Nephron (organoid): Measurements from ENCODE around the gene DGCR6L.
"Not testable (repeated sequence)": the region's sequence is repeated elsewhere in the genome, so short reads cannot be mapped to it uniquely, and the experiment has no call there.

Experiments used
- H3K27ac Mint-ChIP-seq, 3 experiments: 2 replicates each; pipeline ENCODE4 v1.8.0; 2020; ENCODE audit warnings: mixed read lengths in 3 of 3, mild to moderate bottlenecking in 2 of 3, moderate library complexity in 1 of 3
- H3K27me3 Mint-ChIP-seq: 2 replicates; pipeline ENCODE4 v1.8.0; 2021; ENCODE audit warnings: low read depth, mild to moderate bottlenecking, moderate library complexity, mixed read lengths
- H3K36me3 Mint-ChIP-seq: 2 replicates; pipeline ENCODE4 v1.8.0; 2020; ENCODE audit warnings: low read depth, mixed read lengths
- H3K4me1 Mint-ChIP-seq: 2 replicates; pipeline ENCODE4 v1.8.0; 2020; ENCODE audit warnings: mixed read lengths
- H3K4me3 Mint-ChIP-seq, 3 experiments: 2 replicates each; pipeline ENCODE4 v1.8.0; 2020; ENCODE audit warnings: mild to moderate bottlenecking in 3 of 3, mixed read lengths in 3 of 3, moderate library complexity in 2 of 3
- H3K9me3 Mint-ChIP-seq: 2 replicates; pipeline ENCODE4 v1.8.0; 2020; ENCODE audit warnings: mixed read lengths
- CTCF ChIP-seq, 3 experiments: fragments of 200-600 bp; sonication (generic); IDR thresholded peaks; one replicate each; pipeline ENCODE4 v1.5.0; 2021; ENCODE audit warnings: antibody characterized with exemption in 3 of 3; ENCODE audit not compliant: unreplicated experiment in 3 of 3

DGCR6L gene

DNA sequence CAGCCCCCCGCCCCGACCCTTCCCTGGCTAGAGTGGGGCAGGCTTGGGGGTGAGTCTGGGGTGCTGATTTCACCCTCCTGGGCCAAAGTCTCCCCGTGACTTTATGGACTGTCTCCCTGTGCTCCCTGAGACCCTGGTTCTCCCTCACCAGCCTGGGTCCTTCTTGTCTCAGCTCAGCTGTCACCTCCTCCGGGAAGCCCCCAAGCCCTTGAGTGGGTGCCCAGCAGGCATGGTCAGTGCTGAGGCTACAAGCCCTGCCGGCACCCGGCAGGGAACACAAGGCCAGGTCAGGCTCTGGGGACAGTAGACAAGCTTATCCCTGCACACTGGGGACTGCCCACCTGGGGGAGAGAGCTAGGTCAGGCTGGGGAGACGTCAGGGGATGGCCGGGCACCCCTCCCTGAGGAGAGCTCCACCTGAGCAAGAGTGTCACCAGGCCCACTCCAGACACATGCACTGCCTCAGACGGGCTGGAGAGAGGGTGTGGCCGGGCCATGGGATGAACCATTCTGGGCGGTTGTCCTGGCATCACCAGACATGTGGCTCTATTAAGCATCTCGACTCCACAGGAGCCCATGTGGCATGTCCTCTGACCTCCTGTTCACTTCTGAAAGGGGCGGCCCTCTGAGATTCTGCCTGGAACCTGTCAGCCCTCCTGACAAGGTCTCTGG, 29.1 kb downstream of the DGCR6L start:
- H3K27ac Mint-ChIP-seq = no peak overlapping the region
- no peaks in the 10 kb centered on the region for H3K9me3 Mint-ChIP-seq
- peaks cover 30% of the 10 kb centered on the region for H3K27me3 Mint-ChIP-seq
- no peak for TF ChIP-seq CTCF (IDR thresholded peaks at IDR 0.05; ENCODE audit: unreplicated experiment in 3 of 3)
- H3K4me3 Mint-ChIP-seq = no peak overlapping the region
- no peaks in the 10 kb centered on the region for H3K36me3 Mint-ChIP-seq
- H3K4me1 Mint-ChIP-seq = no peaks in the 10 kb centered on the region

GRCh38 chr22:20290045-20290392, 29.8 kb downstream of the DGCR6L start:
- Mint-ChIP-seq H3K9me3 (no peaks in the 10 kb centered on the region), H3K4me1 (no peaks in the 10 kb centered on the region), H3K36me3 (no peaks in the 10 kb centered on the region), H3K27me3 (peaks cover 25% of the 10 kb centered on the region), H3K4me3 (no peak overlapping the region), H3K27ac (no peak overlapping the region)
- TF ChIP-seq CTCF (IDR thresholded peaks at IDR 0.05; ENCODE audit: unreplicated experiment in 3 of 3) = no peak

DNA sequence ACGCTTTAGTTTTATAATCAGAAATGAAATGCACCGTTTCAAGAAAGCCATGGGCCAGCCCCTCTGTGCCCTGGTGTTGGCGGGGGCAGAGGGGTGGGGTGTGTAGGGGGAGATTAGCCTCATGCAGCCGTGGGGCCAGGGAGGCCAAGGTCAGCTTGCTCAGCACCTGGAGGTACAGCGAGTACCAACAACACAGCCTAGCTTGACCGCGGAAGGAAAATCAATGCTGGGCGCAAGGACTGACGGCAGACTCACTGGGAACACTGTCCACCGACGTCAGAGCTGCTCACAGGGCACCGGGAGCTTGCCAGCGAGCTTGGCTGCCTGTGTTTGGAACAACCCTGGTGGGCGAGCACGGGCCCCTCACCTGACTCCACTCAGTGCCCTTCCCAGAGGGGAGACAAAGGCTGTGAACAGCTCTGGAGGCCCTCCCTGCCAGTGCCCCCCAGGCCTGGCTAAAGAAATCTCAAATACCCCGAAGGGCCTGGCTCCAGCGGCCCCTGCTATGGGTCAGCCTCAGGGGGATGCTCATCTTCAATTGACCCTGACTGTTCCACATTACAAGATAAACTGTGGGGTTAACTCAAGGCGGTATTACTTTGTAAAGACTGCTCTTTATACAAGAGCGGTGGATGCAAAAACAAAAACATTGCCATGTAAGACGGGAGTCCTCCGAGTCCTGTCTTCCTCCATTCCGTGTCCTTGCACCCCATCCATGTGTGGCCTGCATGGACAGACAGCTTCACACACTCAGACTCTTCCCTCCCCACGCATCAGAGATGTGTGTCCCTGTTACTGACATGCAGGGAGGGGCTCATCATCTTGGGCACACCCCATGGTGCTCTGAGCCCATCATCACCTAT, 30.4 kb downstream of the DGCR6L start:
- not testable (repeated sequence) for H3K4me1 Mint-ChIP-seq, H3K36me3 Mint-ChIP-seq, H3K4me3 Mint-ChIP-seq, H3K27ac Mint-ChIP-seq, H3K9me3 Mint-ChIP-seq
- peaks cover 23% of the 10 kb centered on the region for H3K27me3 Mint-ChIP-seq

DNA sequence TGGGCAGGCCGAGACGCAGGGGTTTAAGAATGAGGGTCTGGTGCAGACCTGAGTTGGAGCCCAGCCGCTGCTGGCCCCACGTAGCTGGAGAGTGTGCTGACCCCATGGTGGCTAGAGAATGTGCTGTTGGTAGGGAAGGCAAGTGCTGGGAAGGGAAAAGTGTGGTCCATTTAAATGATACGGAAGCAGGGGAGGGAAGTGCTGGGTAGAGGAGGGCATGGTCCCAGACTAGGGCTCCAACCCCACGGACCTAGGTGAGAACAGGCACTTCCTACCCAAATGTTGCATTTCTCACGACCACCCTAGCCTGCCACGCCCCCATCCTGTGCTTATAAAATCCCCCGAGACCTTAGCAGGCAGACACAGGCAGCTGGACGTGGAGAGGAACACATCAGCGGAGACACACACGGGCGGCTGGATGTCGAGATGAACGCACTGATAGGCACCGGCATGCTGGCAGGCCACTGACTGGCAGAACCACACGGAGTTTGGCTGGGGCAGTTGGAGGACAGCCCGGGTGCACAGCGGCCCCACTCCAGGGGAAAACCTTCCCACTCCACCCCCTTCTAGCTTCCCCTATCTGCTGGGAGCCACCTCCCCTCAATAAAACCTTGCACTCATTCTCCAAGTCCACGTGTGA, 33.0 kb downstream of the DGCR6L start:
- H3K9me3 Mint-ChIP-seq, H3K27me3 Mint-ChIP-seq, H3K27ac Mint-ChIP-seq, H3K36me3 Mint-ChIP-seq, H3K4me3 Mint-ChIP-seq, H3K4me1 Mint-ChIP-seq: not testable (repeated sequence)

DNA sequence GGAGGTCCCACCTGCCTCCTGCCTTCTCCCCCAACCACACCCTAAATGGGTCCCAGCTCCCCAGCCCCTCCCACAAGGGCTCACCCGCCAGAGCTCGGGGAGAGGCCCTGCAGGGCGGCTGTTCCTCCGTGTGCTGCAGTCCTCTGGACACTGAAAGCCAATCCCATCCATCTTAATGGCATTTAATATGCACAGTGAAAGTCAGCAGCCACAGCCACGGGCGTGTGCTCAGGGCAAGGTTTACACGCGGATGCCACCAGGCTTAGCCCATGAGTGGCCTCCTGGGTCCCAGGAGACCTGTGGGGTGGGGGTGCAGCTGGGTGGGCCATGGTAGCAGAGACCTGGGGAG, 33.6 kb downstream of the DGCR6L start:
- H3K4me3 Mint-ChIP-seq, H3K4me1 Mint-ChIP-seq, H3K27me3 Mint-ChIP-seq, H3K36me3 Mint-ChIP-seq, H3K9me3 Mint-ChIP-seq, H3K27ac Mint-ChIP-seq: not testable (repeated sequence)

- peak; percentile 79 to 83 (median 83) for TF ChIP-seq CTCF (IDR thresholded peaks at IDR 0.05; ENCODE audit: unreplicated experiment in 3 of 3)
- not testable (repeated sequence) for H3K27me3 Mint-ChIP-seq, H3K4me1 Mint-ChIP-seq, H3K36me3 Mint-ChIP-seq, H3K4me3 Mint-ChIP-seq, H3K9me3 Mint-ChIP-seq, H3K27ac Mint-ChIP-seq
Observed at GRCh38 chr22:20285473-20286311, 34.2 kb downstream of the DGCR6L start.

DNA sequence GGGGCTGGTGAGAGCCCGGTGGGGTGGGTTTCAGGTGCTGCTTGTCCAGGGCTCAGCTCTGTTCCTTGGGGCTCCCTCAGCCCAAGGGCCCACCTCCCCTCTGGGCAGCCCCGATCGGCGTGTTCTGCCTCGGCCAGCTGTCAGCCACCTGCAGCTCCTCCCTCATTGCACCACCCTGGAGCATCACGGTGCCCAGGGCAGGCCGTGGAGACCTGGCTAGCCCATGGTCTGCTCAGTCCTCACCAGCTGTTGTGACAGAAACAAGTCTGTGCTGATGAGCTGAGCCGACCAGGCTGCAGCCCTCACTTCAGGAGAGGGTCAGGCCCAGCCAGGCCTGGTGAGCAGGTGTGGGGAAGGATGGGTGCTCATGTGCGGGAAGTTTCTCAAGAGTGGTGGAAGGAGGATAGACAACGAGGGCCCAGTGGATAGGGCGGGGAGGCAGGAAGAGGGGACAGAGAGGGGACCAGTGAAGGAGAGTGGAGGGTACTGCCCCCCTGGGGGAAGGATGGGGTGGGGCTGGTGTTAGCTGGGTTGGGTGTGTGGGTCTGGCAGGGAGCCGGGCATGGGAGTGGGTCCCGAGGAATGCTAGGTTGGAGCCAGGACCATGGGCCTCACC, 35.3 kb downstream of the DGCR6L start:
- H3K9me3 Mint-ChIP-seq = no peaks in the 10 kb centered on the region
- peaks cover 7% of the 10 kb centered on the region for H3K27me3 Mint-ChIP-seq
- H3K4me3 Mint-ChIP-seq = no peak overlapping the region
- no peaks in the 10 kb centered on the region for H3K36me3 Mint-ChIP-seq
- no peak overlapping the region for H3K27ac Mint-ChIP-seq
- TF ChIP-seq CTCF (IDR thresholded peaks at IDR 0.05; ENCODE audit: unreplicated experiment in 3 of 3) = no peak
- no peaks in the 10 kb centered on the region for H3K4me1 Mint-ChIP-seq
